Endothelial cell of umbilical vein (primary cell): ENCODE measurements around the gene JAML. TPM values are rescaled to one million over a fixed set of nuclear protein-coding genes. Genes with fewer than 3 reads are reported as not detected.

Experiments used
- BruUV-seq: library from RNA; stranded (reverse); fragments of 400-500 nt; replicated peaks from 2 replicates; lab custom pipeline; 2021; lab: Mats Ljungman, UMichigan
- CTCF ChIA-PET: fragments of 300-600, 350-600 bp; sonication (Branson Sonifier 250); formaldehyde crosslinking; loops from one replicate; lab custom pipeline; 2021; ENCODE audit warnings: antibody characterized with exemption, inconsistent platforms; lab: Charles Lee
- POLR2A ChIA-PET: fragments of 300-600, 350-600 bp; sonication (Branson Sonifier 250); formaldehyde crosslinking; loops from one replicate; lab custom pipeline; 2021; ENCODE audit warnings: antibody characterized with exemption, inconsistent platforms; lab: Charles Lee
- DNase-seq: peaks from one replicate; pipeline ENCODE4 v3.0.0-alpha.2; 2011; ENCODE audit warnings: low read depth, low spot score
- FAIRE-seq: peaks from 2 replicates; lab custom pipeline; 2011; peaks lifted over from hg19 to GRCh38; lab: Jason Lieb, UNC
- H2AFZ ChIP-seq: 2 replicates; pipeline ENCODE4 v1.6.0; 2012; ENCODE audit warnings: low read depth, low read length, control low read depth, inconsistent platforms
- H3K27ac ChIP-seq: 2 replicates; pipeline ENCODE4 v1.5.1; 2011; ENCODE audit warnings: low read depth, mild to moderate bottlenecking, control low read depth, low read length, moderate library complexity; ENCODE audit not compliant: insufficient read depth
- H3K27me3 ChIP-seq, 2 experiments: 2 replicates each; pipeline versions ENCODE4 v1.6.0 to v1.6.1; 2011; ENCODE audit warnings: low read length in 2 of 2, mixed read lengths in 1 of 2; ENCODE audit not compliant: control insufficient read depth in 2 of 2, insufficient read depth in 2 of 2
- H3K36me3 ChIP-seq, 2 experiments: 2 replicates in 1 of 2; 3 replicates in 1 of 2; pipeline ENCODE4 v1.5.1; 2011; ENCODE audit warnings: low read length in 2 of 2, mild to moderate bottlenecking in 1 of 2, moderate library complexity in 1 of 2; ENCODE audit not compliant: control insufficient read depth in 2 of 2, insufficient read depth in 2 of 2; ENCODE audit errors: extremely low read depth in 1 of 2
- H3K4me1 ChIP-seq: 3 replicates; pipeline ENCODE4 v1.5.1; 2011; ENCODE audit warnings: mild to moderate bottlenecking, low read length; ENCODE audit not compliant: control insufficient read depth, insufficient read depth; ENCODE audit errors: extremely low read depth
- H3K4me2 ChIP-seq: 2 replicates; pipeline ENCODE4 v1.6.1; 2011; ENCODE audit warnings: low read length, control low read depth, mixed read lengths; ENCODE audit not compliant: insufficient read depth
- H3K4me3 ChIP-seq, 3 experiments: fragments of 200-600 bp in 1 of 3; sonication (generic), shearing (Covaris generic) in 1 of 3; replicated peaks in 1 of 3; 2 replicates each; pipeline ENCODE4 v1.5.1; 2011 to 2016; ENCODE audit warnings: control low read depth in 3 of 3, low read length in 3 of 3, mild to moderate bottlenecking in 2 of 3, inconsistent platforms in 1 of 3, low read depth in 1 of 3, moderate library complexity in 1 of 3; ENCODE audit not compliant: insufficient read depth in 1 of 3
- H3K79me2 ChIP-seq: 2 replicates; pipeline ENCODE4 v1.6.0; 2012; ENCODE audit warnings: low read length, inconsistent platforms; ENCODE audit not compliant: control insufficient read depth, insufficient read depth
- H3K9ac ChIP-seq: replicated peaks from 2 replicates; pipeline ENCODE3; 2011; ENCODE audit warnings: low read length, control low read depth; ENCODE audit not compliant: insufficient read depth; ENCODE audit errors: extremely low read depth
- H3K9me1 ChIP-seq: replicated peaks from 3 replicates; pipeline ENCODE4 v1.6.0; 2011; ENCODE audit warnings: mild to moderate bottlenecking, low read length; ENCODE audit not compliant: control insufficient read depth, insufficient read depth; ENCODE audit errors: extremely low read depth
- H3K9me3 ChIP-seq: replicated peaks from 2 replicates; pipeline ENCODE4 v1.5.1; 2012; ENCODE audit warnings: low read length, inconsistent platforms; ENCODE audit not compliant: control insufficient read depth, insufficient read depth
- H4K20me1 ChIP-seq: replicated peaks from 2 replicates; pipeline ENCODE3; 2011; ENCODE audit warnings: mild to moderate bottlenecking, low read length; ENCODE audit not compliant: control insufficient read depth, insufficient read depth; ENCODE audit errors: extremely low read depth
- EZH2 ChIP-seq: IDR thresholded peaks from 2 replicates; pipeline ENCODE4 v1.6.1; 2012; ENCODE audit warnings: borderline replicate concordance, low read depth, mild to moderate bottlenecking, moderate library complexity, low read length, inconsistent platforms; ENCODE audit not compliant: severe bottlenecking
- FOS ChIP-seq: IDR thresholded peaks from 2 replicates; pipeline ENCODE4 v1.6.1; 2011; ENCODE audit warnings: mild to moderate bottlenecking, low read length, moderate library complexity, borderline replicate concordance; ENCODE audit not compliant: insufficient read depth
- GATA2 ChIP-seq: IDR thresholded peaks from 2 replicates; pipeline ENCODE4 v1.7.0; 2011; ENCODE audit warnings: low read depth, mild to moderate bottlenecking, moderate library complexity, mixed read lengths, low read length; ENCODE audit not compliant: insufficient read length, insufficient read depth
- JUN ChIP-seq: IDR thresholded peaks from 2 replicates; pipeline ENCODE4 v1.6.1; 2011; ENCODE audit warnings: borderline replicate concordance, low read depth; ENCODE audit not compliant: insufficient read length, insufficient read depth
- MAX ChIP-seq: IDR thresholded peaks from 2 replicates; pipeline ENCODE4 v1.6.1; 2011; ENCODE audit not compliant: insufficient read depth, insufficient read length
- MYC ChIP-seq: IDR thresholded peaks from one replicate; pipeline ENCODE4 v1.6.1; 2011; ENCODE audit warnings: mild to moderate bottlenecking, low read depth, low read length
- POLR2A ChIP-seq: IDR thresholded peaks from 2 replicates; pipeline ENCODE4 v1.6.1; 2012; ENCODE audit warnings: low read depth, mild to moderate bottlenecking, control low read depth, low read length
- POLR2AphosphoS5 ChIP-seq: IDR thresholded peaks from 2 replicates; pipeline ENCODE4 v1.6.1; 2012; ENCODE audit warnings: low read depth, mild to moderate bottlenecking, control low read depth, low read length, moderate library complexity; ENCODE audit not compliant: insufficient read depth
- dilution Hi-C: fragments of 300-500 bp; cut with MboI; formaldehyde crosslinking; loops from one replicate; pipeline ENCODE4 v1.15.0; 2019; ENCODE audit warnings: low sequenced_read_pairs; ENCODE audit not compliant: extremely low pct_ligation_motif_present
- intact Hi-C: fragments of 100-400 bp; cut with micrococcal nuclease; formaldehyde crosslinking; loops from one replicate; pipeline ENCODE4 v1.10.0; 2022
- polyA plus RNA-seq, 4 experiments: library from polyadenylated mRNA; depleted of rRNA in 3 of 4; stranded (reverse) in 3 of 4; unstranded in 1 of 4; fragments of >200 nt; gene quantifications; 2 replicates each; pipeline versions ENCODE4 v1.2.1 to v1.2.3, GENCODE V29; 2011 to 2012; ENCODE audit warnings: missing spikeins in 1 of 4
- total RNA-seq: library from RNA; stranded (reverse); gene quantifications from 2 replicates; pipeline ENCODE4 v1.2.3, GENCODE V29; 2021

Gene JAML
- total and polyA plus RNA-seq, 2 donors (not counting 3 experiments of a cell fraction or from before 2014, with no cell fraction given) = 0.04 to 0.35 TPM

GRCh38 chr11:118176778-118177134, 48.1 kb downstream of the JAML start:
- TF ChIP-seq FOS = no peak
- TF ChIP-seq MAX = no peak
- TF ChIP-seq GATA2 = no peak
- no peak for TF ChIP-seq MYC
- TF ChIP-seq JUN = no peak
- TF ChIP-seq POLR2AphosphoS5 = no peak
- H3K79me2 ChIP-seq = no peaks in the 10 kb centered on the region
- no peaks in the 10 kb centered on the region for H3K9me1 ChIP-seq
- no peak overlapping the region for H2AFZ ChIP-seq
- no peaks in the 10 kb centered on the region for H3K36me3 ChIP-seq
- BruUV-seq = no TSS peak
- H3K4me2 ChIP-seq = no peak overlapping the region
- POLR2A ChIA-PET = no interaction called here
- H3K9ac ChIP-seq = no peak overlapping the region
- DNase-seq = no peak
- H3K27me3 ChIP-seq = peaks cover 22% of the 10 kb centered on the region in 2 experiments
- H3K9me3 ChIP-seq = no peaks in the 10 kb centered on the region
- CTCF ChIA-PET = interaction anchor here (1.2 kb wide), 1 partner anchor 159 kb away, joined by 4 read pairs; no protein-coding TSS in a partner anchor
- no peak overlapping the region for H3K4me3 ChIP-seq
- H4K20me1 ChIP-seq = no peaks in the 10 kb centered on the region
- H3K4me1 ChIP-seq = no peaks in the 10 kb centered on the region
- no peak overlapping the region for H3K27ac ChIP-seq
- dilution Hi-C loops = no loop called here
- FAIRE-seq = no peak
- intact Hi-C loops = no loop called here

- Histone ChIP-seq H3K27me3 (peaks cover 22% of the 10 kb centered on the region in 2 experiments), H3K9me3 (no peaks in the 10 kb centered on the region), H3K4me1 (no peaks in the 10 kb centered on the region), H3K9me1 (no peaks in the 10 kb centered on the region), H3K4me2 (no peak within 1 kb of the TSS), H4K20me1 (no peaks in the 10 kb centered on the region), H3K79me2 (no peaks in the 10 kb centered on the region), H3K9ac (no peak within 1 kb of the TSS), H3K36me3 (no peaks in the 10 kb centered on the region), H2AFZ (no peak within 1 kb of the TSS), H3K27ac (no peak within 1 kb of the TSS), H3K4me3 (no peak within 1 kb of the TSS)
- CTCF ChIA-PET = interaction anchor here (1.2 kb wide), 1 partner anchor 159 kb away, joined by 4 read pairs; no protein-coding TSS in a partner anchor
- dilution Hi-C loops (no loop called here), intact Hi-C loops (no loop called here)
- FAIRE-seq = no peak
- BruUV-seq = no TSS peak
- POLR2A ChIA-PET = no interaction called here
- DNase-seq = no peak
- TF ChIP-seq MYC (no peak), POLR2A (no peak), FOS (no peak), JUN (no peak), EZH2 (no peak), GATA2 (no peak), MAX (no peak)
Observed at GRCh38 chr11:118175993-118176777, 48.6 kb downstream of the JAML start, which contains the start of gene SCN2B. Gene SCN2B (minus strand): TSS chr11:118176639. CDS start chr11:118176431, 208 bp downstream.
